Measurements from ENCODE around the gene BCL7A.

GRCh38 chr12:122021822-122022392, at the start of gene BCL7A:
- TF ChIP-seq EZH2 (IDR thresholded peaks at IDR 0.05; ENCODE audit: low read length, unreplicated experiment) (no peak), EZH2phosphoT487 (IDR thresholded peaks at IDR 0.05; ENCODE audit: borderline replicate concordance, low read length) (no peak)
- TF ChIP-seq, protein P1, sequence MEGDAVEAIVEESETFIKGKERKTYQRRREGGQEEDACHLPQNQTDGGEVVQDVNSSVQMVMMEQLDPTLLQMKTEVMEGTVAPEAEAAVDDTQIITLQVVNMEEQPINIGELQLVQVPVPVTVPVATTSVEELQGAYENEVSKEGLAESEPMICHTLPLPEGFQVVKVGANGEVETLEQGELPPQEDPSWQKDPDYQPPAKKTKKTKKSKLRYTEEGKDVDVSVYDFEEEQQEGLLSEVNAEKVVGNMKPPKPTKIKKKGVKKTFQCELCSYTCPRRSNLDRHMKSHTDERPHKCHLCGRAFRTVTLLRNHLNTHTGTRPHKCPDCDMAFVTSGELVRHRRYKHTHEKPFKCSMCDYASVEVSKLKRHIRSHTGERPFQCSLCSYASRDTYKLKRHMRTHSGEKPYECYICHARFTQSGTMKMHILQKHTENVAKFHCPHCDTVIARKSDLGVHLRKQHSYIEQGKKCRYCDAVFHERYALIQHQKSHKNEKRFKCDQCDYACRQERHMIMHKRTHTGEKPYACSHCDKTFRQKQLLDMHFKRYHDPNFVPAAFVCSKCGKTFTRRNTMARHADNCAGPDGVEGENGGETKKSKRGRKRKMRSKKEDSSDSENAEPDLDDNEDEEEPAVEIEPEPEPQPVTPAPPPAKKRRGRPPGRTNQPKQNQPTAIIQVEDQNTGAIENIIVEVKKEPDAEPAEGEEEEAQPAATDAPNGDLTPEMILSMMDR (conservative IDR thresholded peaks at IDR 0.05; ENCODE audit: low read depth, low read length) = no peak
